GM21528 (cell line): Measurements from ENCODE around the gene PRKG2.
"Not testable (repeated sequence)": the region's sequence is repeated elsewhere in the genome, so short reads cannot be mapped to it uniquely, and the experiment has no call there.

Source experiments
- ATAC-seq: cut with Tn5 transposase; IDR thresholded peaks from one replicate; pipeline ENCODE4 v1.9.1; 2021; ENCODE audit warnings: mild to moderate bottlenecking, moderate library complexity; ENCODE audit not compliant: unreplicated experiment, low FRiP score

The PRKG2 gene

DNA sequence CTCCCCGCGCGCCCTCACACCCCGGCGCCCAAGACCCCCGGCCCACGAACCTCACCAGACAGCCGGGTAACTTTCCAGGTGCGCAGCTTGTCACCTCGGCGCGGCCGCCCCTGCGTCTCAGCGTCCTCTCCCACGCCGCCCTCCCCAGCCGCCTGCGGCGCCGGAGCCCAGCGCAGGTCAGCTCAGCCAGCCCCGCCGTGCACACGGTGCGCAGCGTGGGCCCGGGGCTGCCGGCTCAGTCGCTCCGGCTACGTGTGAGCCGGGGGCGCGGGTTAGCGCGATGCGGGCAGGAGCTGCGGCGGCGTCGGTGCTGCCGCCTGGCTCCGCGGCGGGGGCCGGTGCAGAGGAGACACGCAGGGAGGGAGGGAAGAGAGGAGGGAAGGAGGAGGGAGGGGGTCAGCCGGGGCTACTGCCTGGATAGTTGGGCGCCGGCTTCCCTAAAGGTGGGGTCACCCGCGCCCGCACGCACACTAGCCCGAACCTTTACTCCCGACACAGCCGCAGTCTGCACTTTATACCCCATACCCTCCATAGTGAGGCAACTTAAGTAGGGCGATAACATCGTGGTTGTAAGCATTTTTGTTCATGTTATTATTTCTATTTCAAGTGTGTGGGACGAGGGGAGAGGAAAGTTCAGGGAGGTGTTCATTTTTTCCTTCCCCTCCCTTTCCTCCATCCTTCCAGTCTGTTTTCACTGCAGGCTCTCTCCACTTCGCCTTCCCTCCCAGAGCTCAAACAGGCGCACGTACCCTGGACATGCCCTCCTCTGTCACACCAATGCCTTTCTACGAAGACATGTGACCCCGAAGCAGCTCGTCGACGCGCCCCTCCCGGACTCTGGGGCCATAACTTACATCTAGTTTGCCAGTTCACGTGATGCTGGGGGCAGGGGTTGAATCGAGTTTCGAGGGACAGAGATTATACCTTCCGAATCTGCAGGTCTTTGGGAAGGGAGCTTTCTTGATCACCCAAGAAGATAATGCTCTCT is at the start of gene PRKG2:
Gene PRKG2 (minus strand): TSS at position 342 of the 988 bp plus-strand sequence. CDS start 10,175 bp downstream, outside the sequence.
- no peak for ATAC-seq

GRCh38 chr4:81260443-81261101 is 45.5 kb upstream of the PRKG2 start:
- no peak for ATAC-seq

GRCh38 chr4:81258841-81259550 is 44.0 kb upstream of the PRKG2 start:
- no peak for ATAC-seq

DNA sequence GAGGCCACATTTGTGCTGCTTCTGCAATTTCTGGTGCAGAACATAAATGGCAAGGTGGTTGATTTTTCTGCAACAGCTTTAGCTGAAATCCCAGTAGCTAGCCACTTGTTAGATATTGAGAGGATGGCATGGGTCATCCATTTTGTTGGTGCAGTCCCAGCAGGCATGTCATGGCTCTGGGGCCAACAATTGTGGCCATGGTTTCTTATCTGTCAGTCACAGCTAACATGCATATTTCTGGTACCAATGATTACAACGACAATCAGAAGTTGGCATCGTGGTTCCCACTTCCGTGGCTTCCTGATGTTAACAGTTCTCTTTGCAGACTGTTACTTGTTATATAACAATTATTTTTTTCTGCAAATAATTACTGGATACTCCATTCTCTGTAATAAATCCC is 42.8 kb upstream of the PRKG2 start:
- ATAC-seq, result no peak

DNA sequence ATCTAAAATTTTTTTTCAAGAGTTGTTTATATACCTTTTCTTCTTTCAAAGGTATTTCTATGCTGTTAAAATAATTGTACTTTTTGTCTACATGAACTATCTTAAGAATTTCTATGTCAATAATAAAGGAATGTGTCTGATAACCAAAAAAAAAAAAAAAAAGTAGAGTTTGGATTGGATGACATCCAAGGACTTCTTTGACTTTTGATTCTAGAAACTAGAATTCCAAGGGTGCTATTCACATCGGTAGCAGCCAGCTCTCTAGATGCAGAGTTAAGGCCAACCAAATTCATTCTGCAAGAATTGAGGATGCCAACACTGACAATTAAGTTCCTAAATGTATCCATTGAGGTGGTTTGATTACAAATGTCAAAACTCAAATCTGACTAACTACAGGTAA is 42.0 kb upstream of the PRKG2 start:
- ATAC-seq, result no peak

DNA sequence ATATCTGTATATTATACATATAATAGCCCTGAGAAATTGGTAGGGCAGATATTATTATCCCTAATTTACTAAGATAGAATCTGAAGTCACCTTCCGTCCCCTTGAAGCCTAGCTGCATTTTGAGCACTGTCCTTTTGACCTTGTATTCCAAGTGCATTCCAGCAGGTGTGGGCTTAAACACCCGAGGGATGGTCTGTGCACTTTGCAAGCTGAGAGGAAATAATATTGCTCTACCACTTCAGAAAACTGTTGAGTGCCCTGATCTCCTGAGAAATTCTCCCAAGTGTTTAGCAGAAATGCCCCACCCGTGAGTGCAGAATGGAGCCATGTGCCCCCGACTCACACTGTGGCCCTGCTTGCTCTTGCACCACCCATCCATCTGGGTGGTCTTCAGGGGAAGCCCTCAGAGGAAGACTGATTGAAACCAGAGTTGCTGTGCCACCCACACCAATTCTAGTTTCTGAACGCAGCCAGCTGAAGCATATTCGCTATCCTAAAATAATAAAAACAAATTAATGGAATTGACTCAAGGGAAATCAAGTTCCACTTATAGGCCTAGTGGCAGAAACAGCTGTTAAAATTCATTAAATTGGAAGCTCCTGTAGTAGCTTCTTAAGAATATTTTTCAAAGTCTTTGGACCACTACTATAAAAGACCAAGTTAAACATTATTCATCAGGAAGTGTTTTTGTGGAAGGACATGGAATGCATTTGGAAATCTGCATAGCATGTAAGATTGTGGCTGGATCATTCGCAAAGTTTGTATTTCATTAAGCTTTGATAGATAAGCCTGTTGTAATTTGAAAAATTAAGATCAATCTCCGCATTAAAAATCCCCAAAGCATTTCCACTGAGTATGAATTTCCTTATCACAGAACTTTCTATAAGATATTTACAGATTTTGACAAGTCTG is 41.3 kb upstream of the PRKG2 start:
- no peak for ATAC-seq

DNA sequence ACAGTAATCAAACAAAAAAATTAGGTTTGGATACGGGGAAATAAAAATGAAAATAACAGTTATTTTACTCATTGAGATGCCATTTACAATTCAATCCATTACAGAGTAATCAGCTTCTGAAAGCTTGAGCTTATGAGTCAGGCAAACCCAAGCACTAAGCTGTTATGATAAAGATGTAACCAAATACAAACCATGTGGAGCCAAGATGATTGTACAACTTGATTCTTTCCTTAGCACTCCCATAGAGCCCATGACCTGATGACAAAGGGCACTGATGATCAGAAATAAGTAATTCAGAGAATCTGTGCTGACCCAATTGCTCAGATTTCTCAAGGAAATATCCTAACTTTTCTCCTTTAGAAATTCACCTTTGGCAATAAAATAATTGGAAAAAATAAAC is 40.5 kb upstream of the PRKG2 start:
- no peak for ATAC-seq

GRCh38 chr4:81250430-81250829 is 35.4 kb upstream of the PRKG2 start:
- no peak for ATAC-seq

DNA sequence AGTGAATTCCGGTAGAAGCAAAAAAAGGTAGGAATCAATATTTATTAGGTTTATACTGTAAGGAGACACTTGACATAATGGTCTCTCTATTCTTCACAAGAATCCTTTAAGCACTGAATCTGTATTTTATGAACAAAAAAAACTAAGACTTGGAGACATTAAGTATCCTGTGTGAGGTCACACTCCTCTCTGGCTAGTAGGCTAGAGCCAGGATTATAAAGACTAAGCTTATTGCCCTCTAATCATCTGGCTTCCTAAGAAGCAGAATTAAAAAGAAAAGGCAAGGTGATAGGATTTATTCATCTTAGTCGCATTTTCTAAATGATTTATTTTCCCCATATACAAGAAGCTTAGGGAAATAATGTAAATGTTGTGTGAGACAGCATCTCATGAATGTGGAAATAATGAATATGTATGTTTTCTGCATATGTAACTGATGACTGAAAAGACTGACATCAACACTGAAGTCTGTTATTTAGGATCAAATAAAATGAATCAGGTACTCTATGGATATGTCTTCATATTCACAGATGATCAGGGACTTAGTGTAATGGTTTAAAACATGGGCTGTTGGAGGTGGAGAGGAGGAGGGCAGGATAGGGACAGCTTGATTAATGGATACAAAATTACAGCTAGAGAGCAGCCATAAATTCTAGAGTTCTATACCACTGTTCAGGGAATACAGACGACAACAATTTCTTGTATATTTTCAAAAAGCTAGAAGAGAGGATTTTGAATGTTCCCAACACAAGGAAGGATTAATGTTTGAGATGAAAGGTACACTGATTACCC is 30.4 kb upstream of the PRKG2 start:
- no peak for ATAC-seq

DNA sequence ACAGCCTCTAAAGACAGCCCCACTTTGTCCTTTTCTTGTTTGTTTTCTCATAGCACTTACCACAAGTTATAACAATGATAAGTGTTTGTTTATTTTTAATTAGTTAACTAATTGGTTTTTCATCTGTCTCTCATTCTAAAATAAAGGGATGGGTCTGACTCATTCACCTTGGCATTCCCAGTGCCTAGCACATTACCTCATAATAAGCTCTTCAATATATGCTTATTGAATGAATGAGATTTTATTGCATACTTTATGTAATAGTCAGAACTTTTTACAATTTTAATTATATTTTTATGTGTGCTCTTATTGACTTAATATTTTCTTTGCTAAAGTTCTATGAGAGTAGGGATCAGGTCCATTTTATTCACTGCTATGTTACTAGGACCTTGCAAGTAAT is 22.8 kb upstream of the PRKG2 start:
- ATAC-seq, result no peak

DNA sequence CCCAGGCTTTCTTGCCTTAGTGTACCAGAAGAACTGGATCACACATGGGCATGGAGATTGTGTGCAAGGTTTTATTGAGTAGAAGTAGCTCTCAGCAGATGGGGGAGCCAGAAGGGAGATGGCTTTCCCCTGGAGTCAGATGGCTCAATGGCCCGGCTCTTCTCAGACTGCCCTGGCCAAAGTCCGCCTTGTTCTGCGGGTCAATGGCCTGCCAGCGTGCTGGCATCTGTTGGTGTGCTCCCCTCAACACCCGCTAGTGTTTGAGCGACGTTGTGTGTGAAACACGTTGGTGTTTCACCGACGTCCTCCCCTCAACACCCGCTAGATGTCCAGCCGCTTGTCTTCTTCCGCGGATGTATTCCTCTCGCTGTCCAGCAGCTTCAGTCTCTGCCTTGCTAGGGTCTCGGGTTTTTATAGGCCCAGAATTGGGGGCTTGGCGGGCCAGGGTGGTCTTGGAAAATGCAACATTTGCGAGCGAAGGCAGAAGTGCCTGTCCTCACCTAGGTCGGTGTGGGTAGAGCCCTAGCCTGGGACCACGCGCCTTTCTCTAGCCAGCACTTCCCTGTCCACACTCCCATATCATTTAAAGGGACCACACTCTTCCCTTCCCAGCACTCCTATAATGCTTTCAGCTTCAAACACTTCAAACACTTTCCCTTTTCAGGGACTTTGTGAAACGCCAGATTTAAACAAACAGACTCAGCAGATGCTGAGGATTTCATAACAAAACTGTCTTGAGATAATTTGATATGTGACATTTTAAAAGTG is 21.1 kb upstream of the PRKG2 start:
- ATAC-seq, result no peak

DNA sequence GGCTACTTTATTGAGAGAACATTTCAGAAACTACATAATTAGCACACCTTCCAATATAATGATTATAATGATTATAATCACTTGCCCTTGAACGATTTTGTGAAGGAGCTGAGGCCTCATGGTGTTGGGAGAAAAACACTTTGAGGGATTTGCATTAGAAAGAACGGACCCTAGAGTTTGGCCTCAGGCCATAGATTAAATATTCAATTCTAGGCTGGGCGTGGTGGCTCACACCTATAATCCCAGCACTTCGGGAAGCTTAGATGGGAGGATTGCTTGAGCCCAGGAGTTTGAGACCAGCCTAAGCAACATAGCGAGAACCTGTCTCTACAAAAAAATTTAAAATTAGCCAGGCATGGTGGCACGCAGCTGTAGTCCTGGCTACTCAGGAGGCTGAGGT is 12.9 kb upstream of the PRKG2 start:
- ATAC-seq, result no peak

GRCh38 chr4:81227138-81227537 is 12.1 kb upstream of the PRKG2 start:
- no peak for ATAC-seq

DNA sequence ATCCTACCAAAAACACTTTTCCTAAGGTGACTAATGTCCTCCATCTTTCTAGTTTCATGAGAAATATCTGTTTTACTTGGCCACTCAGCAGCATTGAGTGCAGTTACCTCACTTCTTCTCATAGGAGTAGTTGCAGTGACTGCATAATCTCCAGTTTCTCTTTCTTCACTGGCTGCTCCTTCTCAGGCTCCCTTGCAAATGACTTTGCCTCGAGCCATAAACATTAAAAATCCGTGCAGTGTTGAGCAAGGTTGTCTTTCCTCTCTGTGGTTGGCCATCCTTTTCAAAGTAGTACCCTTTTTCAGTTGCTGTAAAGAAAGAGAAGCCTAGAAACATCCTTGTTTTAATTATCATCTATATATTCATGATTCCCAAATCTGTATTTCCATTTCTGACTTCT is 10.2 kb upstream of the PRKG2 start:
- ATAC-seq, result no peak

- not testable (repeated sequence) for ATAC-seq
These were observed 7.1 kb upstream of the PRKG2 start for GRCh38 chr4:81222082-81222472.

DNA sequence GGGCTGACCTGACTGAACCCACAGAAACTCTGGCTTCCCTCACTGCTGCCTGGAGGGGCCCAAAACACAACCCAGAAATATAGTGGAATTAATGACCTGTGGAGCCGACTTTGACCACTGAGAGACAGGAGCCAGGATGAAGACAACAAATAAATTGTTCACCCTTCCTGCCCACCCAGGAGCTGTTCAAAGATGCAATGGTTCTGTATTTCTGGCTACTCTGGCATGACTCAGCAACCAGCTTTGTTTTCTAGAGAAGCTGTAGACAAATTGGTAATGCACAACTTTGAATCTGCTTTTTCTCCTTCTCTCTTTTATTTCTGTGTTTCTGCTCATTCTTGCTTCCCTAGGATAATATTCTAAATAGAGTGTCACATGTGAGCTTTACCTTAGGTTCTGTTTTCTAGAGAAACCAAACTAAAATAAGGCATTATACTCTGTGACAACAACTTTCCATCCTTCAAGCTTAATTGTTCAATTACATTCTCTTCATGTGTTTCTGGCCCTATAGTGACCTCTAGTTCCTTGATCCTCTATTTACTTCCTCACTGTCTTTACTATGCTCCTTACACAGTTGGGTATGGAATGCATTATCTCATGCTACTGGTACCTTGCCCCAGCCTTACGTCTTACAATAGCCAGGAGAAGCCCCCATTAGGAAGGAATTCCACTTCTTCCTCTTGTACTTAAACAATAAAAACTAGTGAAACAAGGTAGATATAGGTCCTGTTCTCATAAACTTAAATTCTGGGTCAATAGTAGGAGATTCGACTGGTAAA is 6.5 kb upstream of the PRKG2 start:
- ATAC-seq, result no peak

- ATAC-seq, result no peak
These were observed 5.2 kb upstream of the PRKG2 start for GRCh38 chr4:81220271-81220670.

DNA sequence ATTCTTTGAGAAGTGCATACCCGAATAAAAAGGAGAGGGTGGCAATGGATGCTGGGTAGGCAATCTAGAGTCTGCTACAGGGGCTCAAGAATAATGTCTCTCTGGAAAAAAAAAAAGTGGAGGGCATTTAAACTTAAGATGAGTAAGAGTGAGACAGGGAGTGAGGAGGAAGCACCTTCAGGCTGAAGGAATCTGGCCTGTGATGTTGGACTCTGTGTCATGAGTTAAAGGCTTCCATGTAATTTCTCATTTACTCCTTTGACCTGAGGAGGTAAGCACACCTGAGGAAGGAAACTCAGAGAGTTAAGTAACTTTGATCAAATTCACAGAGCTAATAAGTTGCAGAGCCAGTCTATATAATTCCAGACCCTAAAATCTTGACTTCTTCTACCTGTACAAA is 3.2 kb upstream of the PRKG2 start:
- no peak for ATAC-seq
